Pancreas (tissue), 10 donors: Measurements from ENCODE around the gene GPC3. TPM values are rescaled to one million over a fixed set of nuclear protein-coding genes. Genes with fewer than 3 reads are reported as not detected.

Experiments used
- ATAC-seq, 4 donors: fragments of 200-7000 bp; cut with Tn5 transposase; one replicate each; pipeline versions ENCODE4 v1.8.0 to v1.9.1; 2020; ENCODE audit warnings: mild to moderate bottlenecking in 4 of 4, moderate library complexity in 4 of 4
- DNase-seq, 6 donors: peaks; one replicate each; pipeline ENCODE4 v3.0.0-alpha.2; 2020
- FAIRE-seq: peaks from 2 replicates; lab custom pipeline; 2012; peaks lifted over from hg19 to GRCh38; lab: Jason Lieb, UNC
- H3K27ac ChIP-seq, 4 donors: fragments of 200-600 bp; sonication (generic); 1 replicate in 3 of 4; 2 replicates in 1 of 4; pipeline versions ENCODE4 v1.5.0 to v1.8.0; 2020
- H3K27me3 ChIP-seq, 4 donors: fragments of 200-600 bp; one replicate each; pipeline ENCODE4 v1.8.0; 2021
- H3K36me3 ChIP-seq, 3 donors: fragments of 200-600 bp; sonication (generic) in 1 of 3; one replicate each; pipeline versions ENCODE4 v1.5.0 to v1.8.0; 2020 to 2021
- H3K4me1 ChIP-seq, 3 donors: fragments of 200-600 bp; one replicate each; pipeline ENCODE4 v1.8.0; 2021
- H3K4me3 ChIP-seq, 4 donors: fragments of 200-600 bp; sonication (generic) in 2 of 4; one replicate each; pipeline versions ENCODE4 v1.5.0 to v1.8.0; 2020 to 2021
- H3K9me3 ChIP-seq, 4 donors: fragments of 200-600 bp; one replicate each; pipeline ENCODE4 v1.8.0; 2021
- CTCF ChIP-seq, 4 donors: fragments of 200-600 bp; sonication (generic) in 3 of 4; IDR thresholded peaks; one replicate each; pipeline versions ENCODE4 v1.5.0 to v1.8.0; 2021; ENCODE audit warnings: antibody characterized with exemption in 4 of 4
- WGBS, 2 donors: extraction: QIAGEN DNeasy Blood & Tissue Kit; methylation state at CpG; one replicate each; pipeline ENCODE4 v1.1.7; 2013; 5-methylcytosine and 5-hydroxymethylcytosine counted together
- intact Hi-C, 3 donors: fragments of 100-400 bp; cut with DNase I; formaldehyde crosslinking; loops; one replicate each; pipeline versions ENCODE4 v1.11.1 to v1.14.2; 2022
- polyA plus RNA-seq, 2 donors: library from polyadenylated mRNA; stranded (reverse); fragments of 200-250 nt; gene quantifications; one replicate each; pipeline ENCODE4 v1.2.3, GENCODE V29; 2013
- total RNA-seq, 6 donors: library from RNA; stranded (reverse); fragmentation: NEBNext Ultra II Directional in 4 of 6; extraction: Animal tissue kit (Norgen Biotek cat#: 25700) in 4 of 6; gene quantifications; one replicate each; pipeline versions ENCODE4 v1.2.1 to v1.2.4, GENCODE V29; 2021 to 2023
- donor health status: healthy with polysubstance abuse.
- donor health status: DM: no; HTN: no; CAD: no; lungs with moderate emphysema.
- donor health status: DM: no; HTN: no; CAD: no.
- donor health status: control.
- donor health status: control.
- donor health status: Bipolar disorder and iron deficiency.
- donor health status: DM: yes; HTN: yes; CAD: no.
- donor health status: DM: no; HTN: no; CAD: no.
- donor health status: DM: no; HTN: no; CAD: no.
- donor health status: DM: yes; HTN: yes; CAD: no.

Gene GPC3
- total and polyA plus RNA-seq, 8 donors = 0.95 to 18.6 (median 2.7) TPM

GRCh38 chrX:133923113-133923512 is 62.3 kb downstream of the GPC3 start:
- H3K4me3 ChIP-seq = no peak overlapping the region

GRCh38 chrX:133922390-133922771 is 63.0 kb downstream of the GPC3 start:
- no peak overlapping the region for H3K27ac ChIP-seq
- no peak overlapping the region for H3K4me3 ChIP-seq
- no peaks in the 10 kb centered on the region for H3K4me1 ChIP-seq
- H3K36me3 ChIP-seq = no peaks in the 10 kb centered on the region
- ATAC-seq (no peak), DNase-seq (no peak), FAIRE-seq (no peak)
- no peak for TF ChIP-seq CTCF (IDR thresholded peaks at IDR 0.05)
- H3K27me3 ChIP-seq = peaks cover 0 to 8% (median 1%) of the 10 kb centered on the region in 4 donors
- 28 to 37% methylated on average over 2 of the region's 2 CpGs for WGBS, 2 donors
- intact Hi-C loops = no loop called here
- H3K9me3 ChIP-seq = no peaks in the 10 kb centered on the region

More at GRCh38 chrX:133923113-133923512, 62.3 kb downstream of the GPC3 start:
- ATAC-seq = no peak
- intact Hi-C loops = no loop called here
- Histone ChIP-seq H3K27ac (no peak overlapping the region), H3K27me3 (peaks cover 0 to 8% (median 1%) of the 10 kb centered on the region in 4 donors), H3K4me1 (no peaks in the 10 kb centered on the region), H3K36me3 (no peaks in the 10 kb centered on the region), H3K9me3 (no peaks in the 10 kb centered on the region)
- TF ChIP-seq CTCF (IDR thresholded peaks at IDR 0.05) = no peak
- 70 to 72% methylated on average over 5 of the region's 5 CpGs for WGBS, 2 donors
- no peak for FAIRE-seq
- DNase-seq = no peak

- Histone ChIP-seq H3K4me1 (no peaks in the 10 kb centered on the region), H3K9me3 (no peaks in the 10 kb centered on the region), H3K27ac (no peak overlapping the region), H3K36me3 (no peaks in the 10 kb centered on the region), H3K27me3 (peaks cover 0 to 8% (median 1%) of the 10 kb centered on the region in 4 donors), H3K4me3 (no peak overlapping the region)
- intact Hi-C loops = no loop called here
- no peak for FAIRE-seq
- WGBS, 2 donors = 38 to 44% methylated on average over 7 of the region's 7 CpGs
- DNase-seq = peak; percentile 42 to 83 (median 74)
- peak; percentile 47 to 55 (median 50) for TF ChIP-seq CTCF (IDR thresholded peaks at IDR 0.05)
- ATAC-seq = peak; percentile 89 to 97 (median 94)
Measured at GRCh38 chrX:133921764-133922389, 63.5 kb downstream of the GPC3 start.

GRCh38 chrX:133921086-133921485 is 64.3 kb downstream of the GPC3 start:
- Histone ChIP-seq H3K27me3 (peaks cover 0 to 8% (median 1%) of the 10 kb centered on the region in 4 donors), H3K4me3 (no peak overlapping the region), H3K27ac (no peak overlapping the region), H3K4me1 (no peaks in the 10 kb centered on the region), H3K36me3 (no peaks in the 10 kb centered on the region), H3K9me3 (no peaks in the 10 kb centered on the region)
- TF ChIP-seq CTCF (IDR thresholded peaks at IDR 0.05) = no peak
- intact Hi-C loops = no loop called here
- no peak for FAIRE-seq
- WGBS, 2 donors = 74 to 88% methylated on average over 2 of the region's 2 CpGs
- ATAC-seq = no peak
- no peak for DNase-seq

- intact Hi-C loops = no loop called here
- no peak for FAIRE-seq
- TF ChIP-seq CTCF (IDR thresholded peaks at IDR 0.05) = no peak
- H3K4me1 ChIP-seq = no peaks in the 10 kb centered on the region
- 47 to 48% methylated on average over 3 of the region's 3 CpGs for WGBS, 2 donors
- H3K4me3 ChIP-seq = no peak overlapping the region
- no peaks in the 10 kb centered on the region for H3K9me3 ChIP-seq
- no peaks in the 10 kb centered on the region for H3K36me3 ChIP-seq
- ATAC-seq = no peak
- peaks cover 0 to 8% (median 0%) of the 10 kb centered on the region in 4 donors for H3K27me3 ChIP-seq
- no peak for DNase-seq
- H3K27ac ChIP-seq = no peak overlapping the region
Measured at GRCh38 chrX:133918361-133918771, 67.0 kb downstream of the GPC3 start.
